Stimulated activated effector memory CD8-positive, alpha-beta T cell treated with anti-CD3 and anti-CD28 coated beads, Interleukin-12 subunit alpha, Interleukin-12 subunit beta, amount 100 ng/mL, for 72 hours (primary cell): ENCODE results near the gene PML.

ENCODE experiments used
- ATAC-seq: fragments of 150-1000 bp; cut with Tn5 transposase; 2 replicates; pipeline ENCODE4 v1.10.0; 2021
- DNase-seq, 2 donors: peaks; one replicate each; pipeline ENCODE4 v3.0.0; 2021 to 2022; ENCODE audit warnings: low spot score in 2 of 2
- H3K27ac Mint-ChIP-seq: one replicate; pipeline ENCODE4 v1.8.0; 2022; ENCODE audit warnings: mild to moderate bottlenecking, mixed read lengths
- H3K36me3 Mint-ChIP-seq: one replicate; pipeline ENCODE4 v1.8.0; 2022; ENCODE audit warnings: mild to moderate bottlenecking, mixed read lengths
- H3K4me1 Mint-ChIP-seq: one replicate; pipeline ENCODE4 v1.8.0; 2022; ENCODE audit warnings: mixed read lengths
- H3K4me3 Mint-ChIP-seq: one replicate; pipeline ENCODE4 v1.8.0; 2022; ENCODE audit warnings: mild to moderate bottlenecking, mixed read lengths
- H3K9me3 Mint-ChIP-seq: one replicate; pipeline ENCODE4 v1.8.0; 2022; ENCODE audit warnings: mixed read lengths

The PML gene

GRCh38 chr15:74034206-74034755, 39.8 kb downstream of the PML start:
- Mint-ChIP-seq H3K27ac (no peak overlapping the region), H3K36me3 (peaks cover 64% of the 10 kb centered on the region), H3K4me1 (peaks cover 13% of the 10 kb centered on the region), H3K4me3 (no peak overlapping the region), H3K9me3 (no peaks in the 10 kb centered on the region)
- no peak for ATAC-seq
- DNase-seq: no peak

- Mint-ChIP-seq H3K36me3 (peaks cover 56% of the 10 kb centered on the region), H3K9me3 (no peaks in the 10 kb centered on the region), H3K4me1 (peaks cover 13% of the 10 kb centered on the region), H3K4me3 (no peak overlapping the region), H3K27ac (peak overlapping the region; percentile 50)
- ATAC-seq: no peak
- DNase-seq: no peak
Observed at GRCh38 chr15:74035121-74036017, 40.9 kb downstream of the PML start.

- peak overlapping the region; percentile 50 for H3K27ac Mint-ChIP-seq
- H3K4me3 Mint-ChIP-seq: no peak overlapping the region
- ATAC-seq (no peak), DNase-seq (no peak)
- H3K36me3 Mint-ChIP-seq: peaks cover 56% of the 10 kb centered on the region
- H3K9me3 Mint-ChIP-seq: no peaks in the 10 kb centered on the region
- peaks cover 13% of the 10 kb centered on the region for H3K4me1 Mint-ChIP-seq
Observed at GRCh38 chr15:74036271-74037170, 42.0 kb downstream of the PML start.

DNA sequence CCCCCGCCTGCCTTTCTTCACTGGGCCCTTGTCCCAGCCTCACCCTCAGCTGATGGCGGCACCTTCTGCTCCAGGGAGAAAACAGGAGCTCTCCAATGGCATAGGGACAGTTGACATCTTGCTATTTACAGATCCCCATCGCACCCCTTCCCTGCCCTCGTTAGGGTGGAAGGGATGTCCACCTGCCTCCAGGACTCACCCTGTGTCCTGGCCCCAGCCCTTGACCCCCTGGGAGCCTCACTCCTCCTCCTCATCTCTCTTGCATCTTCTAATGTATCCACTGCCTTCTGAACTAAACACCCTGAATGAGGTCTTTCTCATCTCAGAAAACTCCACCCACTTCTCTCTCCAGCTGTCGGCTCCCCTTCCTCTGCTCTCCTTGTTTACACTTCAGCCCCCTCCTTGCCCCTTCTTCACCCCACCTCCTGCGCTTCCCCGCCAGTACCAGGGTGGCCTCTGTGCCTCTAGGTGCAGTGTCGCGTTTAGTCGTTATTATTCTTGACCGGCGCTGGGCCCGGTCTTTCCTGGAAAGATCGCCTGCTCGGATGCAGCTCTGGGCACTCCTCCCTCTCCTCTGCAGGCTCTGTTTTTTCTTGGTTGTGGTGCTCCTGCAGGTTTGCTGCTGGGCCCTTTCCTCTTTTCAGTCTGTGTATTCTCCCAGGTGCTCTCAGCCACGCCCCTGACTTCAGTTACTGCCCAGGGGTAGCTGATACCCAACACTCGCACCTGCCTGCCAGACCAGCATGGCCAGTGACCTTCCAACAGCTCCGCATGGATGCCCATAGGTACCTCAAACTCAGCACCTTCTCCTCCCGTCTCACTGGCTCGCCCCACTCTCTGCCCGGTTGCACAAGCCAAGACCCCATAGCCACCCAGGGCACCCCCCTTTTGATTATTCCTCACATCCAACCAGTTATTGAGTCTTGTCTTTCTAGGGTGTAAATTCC, 42.9 kb downstream of the PML start:
- H3K27ac Mint-ChIP-seq: peak overlapping the region; percentile 89
- peaks cover 50% of the 10 kb centered on the region for H3K36me3 Mint-ChIP-seq
- H3K9me3 Mint-ChIP-seq: no peaks in the 10 kb centered on the region
- no peak for ATAC-seq
- no peak overlapping the region for H3K4me3 Mint-ChIP-seq
- DNase-seq: no peak
- H3K4me1 Mint-ChIP-seq: peaks cover 13% of the 10 kb centered on the region

DNA sequence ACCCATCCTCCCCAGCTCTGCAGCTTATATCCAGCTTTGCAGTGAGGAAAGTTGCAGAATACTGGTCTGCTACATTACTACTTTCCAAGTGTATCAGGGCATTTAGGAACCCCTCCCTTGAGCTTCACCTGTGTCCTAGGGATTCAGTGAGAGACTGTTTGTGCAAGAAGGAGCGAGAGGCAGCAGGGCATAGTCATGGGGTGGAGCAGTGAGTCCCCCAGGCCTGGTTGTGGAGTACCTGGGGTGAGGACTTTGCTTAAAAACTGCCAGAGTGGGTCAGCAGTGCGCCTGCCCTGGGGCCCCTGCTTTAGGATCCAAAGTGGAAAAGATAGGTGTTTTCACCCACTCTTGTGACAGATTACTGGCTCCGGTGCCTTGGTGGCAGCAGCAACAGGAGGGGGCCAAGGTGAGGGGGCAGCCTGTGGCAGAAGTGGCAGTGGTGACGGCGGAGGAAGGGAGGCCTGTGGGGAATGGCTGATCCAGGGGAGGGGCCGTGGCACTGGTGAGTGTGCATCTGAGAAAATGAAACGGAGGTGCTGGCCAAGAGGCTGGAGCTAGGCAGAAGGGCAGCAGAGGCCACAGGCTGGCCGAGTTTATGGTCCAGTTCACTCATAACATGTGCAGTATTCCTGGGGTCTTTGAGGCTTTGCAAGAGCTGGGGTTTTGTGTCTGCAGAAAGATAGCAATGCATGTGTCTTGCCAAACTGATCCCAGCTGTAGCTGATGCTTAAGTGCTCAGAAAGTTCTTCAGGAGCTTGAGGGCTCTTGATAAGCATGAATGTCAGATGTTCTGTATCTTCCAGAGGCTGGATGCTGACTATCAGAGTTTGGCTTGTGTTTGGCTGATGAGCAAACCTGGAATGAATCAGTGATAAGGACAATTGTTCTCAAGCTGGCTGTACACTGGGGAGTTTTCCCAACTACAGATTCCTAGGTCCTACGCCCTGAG, 44.5 kb downstream of the PML start:
- Mint-ChIP-seq H3K4me1 (peaks cover 13% of the 10 kb centered on the region), H3K36me3 (peaks cover 46% of the 10 kb centered on the region), H3K9me3 (no peaks in the 10 kb centered on the region), H3K27ac (peak overlapping the region; percentile 89), H3K4me3 (no peak overlapping the region)
- DNase-seq (no peak), ATAC-seq (no peak)

DNA sequence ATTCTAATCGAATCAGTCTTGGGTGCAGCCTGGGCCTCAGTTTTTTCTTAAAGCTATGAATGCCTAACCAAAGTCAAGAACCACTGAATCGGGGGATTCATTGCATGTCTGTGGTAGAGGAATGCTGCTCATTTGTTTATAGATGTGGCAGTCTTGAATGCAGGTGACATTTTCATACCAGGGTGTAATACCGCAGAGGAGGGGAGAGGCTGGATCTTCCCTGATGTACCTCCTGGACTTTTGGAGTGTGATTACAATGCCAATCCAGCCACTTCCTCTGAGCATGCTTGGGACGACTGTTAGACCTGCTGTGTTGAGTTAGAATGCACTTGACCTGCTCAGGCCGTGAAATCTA, 45.1 kb downstream of the PML start:
- H3K36me3 Mint-ChIP-seq: peaks cover 40% of the 10 kb centered on the region
- H3K9me3 Mint-ChIP-seq: no peaks in the 10 kb centered on the region
- H3K27ac Mint-ChIP-seq: peak overlapping the region; percentile 89
- ATAC-seq: no peak
- no peak for DNase-seq
- no peak overlapping the region for H3K4me3 Mint-ChIP-seq
- H3K4me1 Mint-ChIP-seq: peaks cover 13% of the 10 kb centered on the region

- DNase-seq: no peak
- H3K36me3 Mint-ChIP-seq: peaks cover 35% of the 10 kb centered on the region
- H3K4me3 Mint-ChIP-seq: no peak overlapping the region
- H3K27ac Mint-ChIP-seq: peak overlapping the region; percentile 69
- no peak for ATAC-seq
- H3K4me1 Mint-ChIP-seq: peaks cover 13% of the 10 kb centered on the region
- no peaks in the 10 kb centered on the region for H3K9me3 Mint-ChIP-seq
Observed at GRCh38 chr15:74040109-74040850, 45.8 kb downstream of the PML start.

- DNase-seq (no peak), ATAC-seq (no peak)
- no peaks in the 10 kb centered on the region for H3K9me3 Mint-ChIP-seq
- H3K27ac Mint-ChIP-seq: peak overlapping the region; percentile 56
- H3K36me3 Mint-ChIP-seq: peaks cover 25% of the 10 kb centered on the region
- peaks cover 13% of the 10 kb centered on the region for H3K4me1 Mint-ChIP-seq
- no peak overlapping the region for H3K4me3 Mint-ChIP-seq
Observed at GRCh38 chr15:74041311-74041756, 46.8 kb downstream of the PML start.

GRCh38 chr15:74041777-74042435, 47.4 kb downstream of the PML start:
- H3K36me3 Mint-ChIP-seq: peaks cover 21% of the 10 kb centered on the region
- peaks cover 13% of the 10 kb centered on the region for H3K4me1 Mint-ChIP-seq
- no peak overlapping the region for H3K4me3 Mint-ChIP-seq
- peak overlapping the region; percentile 56 for H3K27ac Mint-ChIP-seq
- DNase-seq: no peak
- no peaks in the 10 kb centered on the region for H3K9me3 Mint-ChIP-seq
- no peak for ATAC-seq

DNA sequence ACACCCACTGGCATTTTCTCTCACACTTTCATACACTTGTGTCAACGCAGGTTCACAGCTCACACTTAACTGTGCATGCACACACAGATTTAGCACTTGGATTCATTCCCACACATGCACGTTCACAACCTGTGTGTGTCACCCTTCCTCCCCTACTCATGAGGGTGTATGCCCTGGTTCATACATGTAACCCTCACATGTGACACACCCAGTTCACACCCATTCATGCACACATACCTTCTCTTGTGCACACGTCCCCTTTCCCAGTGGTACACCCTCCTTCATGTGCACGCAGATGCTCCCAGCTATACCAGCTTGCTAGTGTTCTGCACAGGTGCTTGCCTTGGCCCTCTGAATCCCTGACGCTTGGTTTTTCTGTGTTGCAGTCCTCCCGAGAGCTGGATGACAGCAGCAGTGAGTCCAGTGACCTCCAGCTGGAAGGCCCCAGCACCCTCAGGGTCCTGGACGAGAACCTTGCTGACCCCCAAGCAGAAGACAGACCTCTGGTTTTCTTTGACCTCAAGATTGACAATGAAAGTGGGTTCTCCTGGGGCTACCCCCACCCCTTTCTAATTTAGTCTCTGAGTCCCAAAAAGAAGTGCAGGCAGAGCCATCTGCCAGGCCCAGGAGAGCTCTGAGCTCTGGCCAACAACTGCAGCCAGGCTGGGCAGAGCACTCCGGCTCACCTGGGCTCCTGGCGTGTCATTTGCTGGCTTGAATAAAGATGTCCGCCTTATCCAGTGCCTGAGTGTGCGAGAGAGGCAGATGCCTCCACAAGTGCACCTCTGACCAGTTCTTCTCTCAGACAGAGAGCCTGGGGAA, 48.3 kb downstream of the PML start:
- Mint-ChIP-seq H3K9me3 (no peaks in the 10 kb centered on the region), H3K27ac (peak overlapping the region; percentile 56), H3K4me1 (peaks cover 10% of the 10 kb centered on the region), H3K36me3 (peaks cover 12% of the 10 kb centered on the region), H3K4me3 (no peak overlapping the region)
- no peak for DNase-seq
- ATAC-seq: no peak

- ATAC-seq (no peak), DNase-seq (no peak)
- H3K27ac Mint-ChIP-seq: peak overlapping the region; percentile 56
- no peak overlapping the region for H3K4me3 Mint-ChIP-seq
- H3K36me3 Mint-ChIP-seq: peaks cover 4% of the 10 kb centered on the region
- peaks cover 14% of the 10 kb centered on the region for H3K4me1 Mint-ChIP-seq
- H3K9me3 Mint-ChIP-seq: no peaks in the 10 kb centered on the region
Observed at GRCh38 chr15:74043425-74044266, 49.1 kb downstream of the PML start.
